GM12864 (cell line): ENCODE data around the gene ZKSCAN8.

ENCODE experiments used
- DNase-seq: peaks from one replicate; pipeline ENCODE4 v3.0.0-alpha.2; 2011; ENCODE audit warnings: low read depth
- H3K4me3 ChIP-seq: 2 replicates; pipeline ENCODE4 v1.5.1; 2011; ENCODE audit warnings: mild to moderate bottlenecking, low read depth, low read length, control low read depth
- CTCF ChIP-seq: IDR thresholded peaks from 2 replicates; pipeline ENCODE4 v1.5.1; 2011; ENCODE audit warnings: low read depth, mild to moderate bottlenecking, moderate library complexity, low read length, control low read depth, inconsistent platforms; ENCODE audit errors: missing control alignments

Gene ZKSCAN8

GRCh38 chr6:28159029-28159607 is 17.4 kb downstream of the ZKSCAN8 start:
- no peak overlapping the region for H3K4me3 ChIP-seq
- DNase-seq: no peak
- no peak for TF ChIP-seq CTCF

- H3K4me3 ChIP-seq: no peak overlapping the region
- no peak for DNase-seq
- no peak for TF ChIP-seq CTCF
Observed at GRCh38 chr6:28160233-28160632, 18.6 kb downstream of the ZKSCAN8 start.

- no peak for TF ChIP-seq CTCF
- DNase-seq: peak; percentile 63
- H3K4me3 ChIP-seq: peak overlapping the region; percentile 58
Observed at GRCh38 chr6:28161410-28162079, 19.9 kb downstream of the ZKSCAN8 start.

GRCh38 chr6:28165563-28165962 is 23.9 kb downstream of the ZKSCAN8 start:
- no peak for DNase-seq
- H3K4me3 ChIP-seq: no peak overlapping the region
- no peak for TF ChIP-seq CTCF

- TF ChIP-seq CTCF: no peak
- DNase-seq: no peak
- no peak overlapping the region for H3K4me3 ChIP-seq
Observed at GRCh38 chr6:28167068-28167467, 25.4 kb downstream of the ZKSCAN8 start.

- H3K4me3 ChIP-seq: no peak overlapping the region
- no peak for TF ChIP-seq CTCF
- no peak for DNase-seq
Observed at GRCh38 chr6:28167926-28168325, 26.2 kb downstream of the ZKSCAN8 start.

- TF ChIP-seq CTCF: no peak
- H3K4me3 ChIP-seq: no peak overlapping the region
Observed at GRCh38 chr6:28171271-28171670, 29.6 kb downstream of the ZKSCAN8 start.

More at GRCh38 chr6:28171271-28171670, 29.6 kb downstream of the ZKSCAN8 start:
- DNase-seq: no peak
